Activated CD4-positive, CD25-positive, alpha-beta regulatory T cell treated with anti-CD3 and anti-CD28 coated beads, Interleukin-2, amount 50 U/mL, for 24 hours (primary cell): ENCODE measurements around the gene CHD2.
"Not testable (repeated sequence)": the region's sequence is repeated elsewhere in the genome, so short reads cannot be mapped to it uniquely, and the experiment has no call there.

Experiments
- ATAC-seq, 2 donors: fragments of 150-1000 bp; cut with Tn5 transposase; one replicate each; pipeline ENCODE4 v1.10.0; 2021; ENCODE audit warnings: mild to moderate bottlenecking in 1 of 2, moderate library complexity in 1 of 2

The CHD2 gene

DNA sequence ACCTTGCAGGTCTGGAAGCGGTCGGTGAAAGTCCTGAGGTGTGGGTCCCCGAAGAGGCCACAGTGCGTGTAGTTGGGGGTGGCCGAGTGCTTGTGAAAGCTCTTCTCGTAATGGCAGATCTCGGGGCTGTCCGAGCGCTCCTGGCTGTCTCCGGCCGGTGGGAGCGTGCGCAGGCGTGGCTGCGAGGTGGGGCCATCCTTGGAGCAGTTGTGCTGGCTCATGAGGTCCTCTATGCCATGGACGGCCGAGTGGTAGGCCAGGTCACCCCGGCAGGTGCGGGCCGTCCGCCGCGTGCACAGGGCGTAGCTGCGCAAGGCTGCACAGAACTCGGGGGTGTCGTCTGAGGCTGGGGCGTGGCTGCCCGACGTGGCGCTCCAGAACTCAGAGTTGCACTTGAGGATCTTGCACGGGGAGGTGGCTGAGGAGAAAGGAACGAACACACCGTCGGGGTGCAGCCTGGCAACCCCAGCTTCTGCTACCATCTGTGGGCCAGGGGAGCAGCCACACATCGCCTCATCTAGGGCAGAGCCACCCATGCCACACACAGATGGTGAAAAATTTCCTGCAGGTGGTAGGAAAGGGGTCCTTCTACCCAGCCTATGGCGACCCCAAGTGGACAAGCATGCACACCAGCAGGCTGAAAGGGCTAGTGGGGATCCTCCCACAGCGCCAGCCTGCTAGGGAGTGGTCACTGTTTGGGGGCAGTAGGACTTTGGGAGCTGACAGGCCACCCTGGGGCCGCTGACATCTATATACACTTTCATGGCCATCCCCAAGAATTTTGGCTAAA, 152.2 kb downstream of the CHD2 start:
- no peak for ATAC-seq

DNA sequence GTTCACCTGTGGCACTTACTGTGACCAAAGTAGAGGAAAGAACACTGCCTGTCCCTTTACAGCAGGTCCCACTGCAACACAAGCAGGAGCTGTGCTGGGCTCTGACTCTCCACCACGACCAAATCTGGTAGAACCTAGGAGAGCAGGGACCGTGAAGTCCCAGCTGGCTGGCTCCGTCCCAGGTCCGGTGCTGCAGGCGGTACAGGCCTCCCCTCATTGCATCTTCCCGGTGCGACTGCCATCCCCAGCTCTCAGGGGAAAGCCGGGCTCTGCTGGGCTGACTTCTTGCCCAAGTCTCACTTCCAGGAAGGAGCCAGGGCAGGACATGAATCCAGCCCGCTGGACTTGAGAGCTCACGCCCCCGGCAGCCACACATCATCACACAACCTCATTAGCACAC, 155.1 kb downstream of the CHD2 start:
- no peak for ATAC-seq

DNA sequence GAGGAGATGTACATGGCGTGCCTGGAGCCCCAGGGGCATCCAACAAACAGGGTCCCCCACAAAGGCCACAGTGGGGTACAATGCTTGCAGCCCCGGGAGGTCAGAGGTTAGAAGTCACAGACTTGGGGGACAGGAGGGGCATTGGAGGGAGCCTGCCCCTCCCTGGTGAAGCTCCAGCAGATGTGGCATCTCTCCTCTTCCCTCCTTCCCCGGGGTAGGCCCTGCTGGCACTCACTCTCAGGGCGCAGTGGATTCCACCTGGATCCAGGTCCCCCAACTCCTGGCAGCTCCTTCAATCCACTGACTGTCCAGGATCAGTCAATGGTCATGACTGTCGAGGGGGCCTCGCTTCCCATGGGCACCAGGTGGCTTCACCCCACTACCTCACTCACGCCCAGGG, 156.7 kb downstream of the CHD2 start:
- ATAC-seq, result no peak

DNA sequence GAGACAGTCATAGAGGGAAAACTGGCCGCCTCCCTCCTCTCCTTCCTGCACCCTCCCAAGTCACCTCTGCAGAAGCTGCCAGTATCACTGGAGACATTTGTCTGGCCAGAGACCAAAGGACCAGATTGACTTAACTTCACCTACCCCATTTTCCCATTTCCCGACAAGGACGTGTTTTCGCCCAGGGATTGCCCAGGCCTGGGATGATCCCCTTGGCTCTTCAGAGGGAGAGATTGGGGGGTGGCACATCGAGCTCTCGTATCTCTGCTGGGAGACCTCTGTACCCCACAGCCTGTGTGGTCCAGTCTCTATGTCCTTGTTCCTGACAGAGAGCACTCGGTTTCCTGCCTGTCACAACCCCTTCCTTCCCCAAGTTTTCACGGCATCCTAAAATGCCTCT, 157.5 kb downstream of the CHD2 start:
- ATAC-seq, result no peak

DNA sequence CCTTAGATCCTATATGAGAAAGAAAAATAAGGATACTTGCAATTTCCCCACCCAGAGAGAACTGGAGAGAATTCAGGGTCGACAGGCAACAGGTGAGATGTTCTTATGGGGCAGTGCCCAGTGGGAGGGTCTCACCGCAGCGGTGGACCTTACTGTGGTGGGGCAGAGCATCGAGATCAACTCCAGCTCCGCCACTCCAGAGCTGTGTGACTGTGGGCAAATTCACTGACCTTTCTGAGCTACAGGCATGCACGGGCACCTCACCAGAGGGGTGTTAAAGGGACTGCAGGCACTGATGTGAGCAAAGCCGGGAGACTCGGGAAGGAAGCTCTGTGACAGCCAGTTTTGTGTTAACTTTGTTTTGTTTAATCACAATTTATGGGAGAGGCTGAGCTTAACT, 158.0 kb downstream of the CHD2 start:
- ATAC-seq, result no peak

DNA sequence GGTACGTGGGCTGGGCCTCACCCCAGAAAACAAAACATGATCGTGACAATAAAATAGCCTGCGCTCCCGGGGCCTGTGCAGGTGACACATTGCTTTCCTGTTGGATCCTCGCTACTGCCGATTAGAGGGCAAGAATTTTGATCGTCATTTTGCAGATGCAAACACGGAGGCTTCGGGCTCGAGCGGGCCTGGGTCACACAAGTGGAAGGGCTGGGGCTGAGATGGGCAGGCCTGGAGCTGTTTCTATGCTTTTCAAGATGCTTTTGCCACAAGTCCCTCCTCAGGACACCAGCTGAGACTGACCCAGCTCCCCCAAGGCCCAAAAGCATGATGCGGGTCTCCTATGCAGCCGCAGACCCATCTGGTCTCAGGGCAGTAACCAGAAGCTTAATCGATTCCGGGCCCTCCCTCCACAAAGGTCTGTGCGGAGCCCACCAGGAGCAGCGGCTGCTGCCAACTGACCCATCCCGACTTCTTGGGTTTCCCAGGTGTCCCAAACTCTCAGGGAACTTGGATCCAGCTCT, 158.8 kb downstream of the CHD2 start:
- no peak for ATAC-seq

DNA sequence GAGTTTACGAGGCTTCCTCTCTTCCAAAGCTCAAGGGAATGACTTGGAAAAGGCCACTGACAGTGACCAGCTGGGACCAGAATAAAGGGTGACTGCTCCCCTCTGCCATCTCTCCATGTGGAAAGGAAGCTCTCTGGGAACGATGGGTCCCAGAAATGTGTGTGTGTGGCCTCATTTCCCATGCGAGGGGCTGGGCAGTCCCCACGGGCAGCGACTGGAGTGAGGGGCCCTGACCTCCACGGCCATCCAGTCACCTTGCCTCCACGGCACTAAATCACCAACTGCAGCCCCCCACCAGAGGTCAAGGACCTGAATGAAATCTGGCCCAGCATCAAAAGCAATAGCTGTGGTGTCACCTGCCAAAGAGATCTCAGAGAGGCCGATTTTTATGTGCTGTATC, 159.3 kb downstream of the CHD2 start:
- ATAC-seq, result no peak

DNA sequence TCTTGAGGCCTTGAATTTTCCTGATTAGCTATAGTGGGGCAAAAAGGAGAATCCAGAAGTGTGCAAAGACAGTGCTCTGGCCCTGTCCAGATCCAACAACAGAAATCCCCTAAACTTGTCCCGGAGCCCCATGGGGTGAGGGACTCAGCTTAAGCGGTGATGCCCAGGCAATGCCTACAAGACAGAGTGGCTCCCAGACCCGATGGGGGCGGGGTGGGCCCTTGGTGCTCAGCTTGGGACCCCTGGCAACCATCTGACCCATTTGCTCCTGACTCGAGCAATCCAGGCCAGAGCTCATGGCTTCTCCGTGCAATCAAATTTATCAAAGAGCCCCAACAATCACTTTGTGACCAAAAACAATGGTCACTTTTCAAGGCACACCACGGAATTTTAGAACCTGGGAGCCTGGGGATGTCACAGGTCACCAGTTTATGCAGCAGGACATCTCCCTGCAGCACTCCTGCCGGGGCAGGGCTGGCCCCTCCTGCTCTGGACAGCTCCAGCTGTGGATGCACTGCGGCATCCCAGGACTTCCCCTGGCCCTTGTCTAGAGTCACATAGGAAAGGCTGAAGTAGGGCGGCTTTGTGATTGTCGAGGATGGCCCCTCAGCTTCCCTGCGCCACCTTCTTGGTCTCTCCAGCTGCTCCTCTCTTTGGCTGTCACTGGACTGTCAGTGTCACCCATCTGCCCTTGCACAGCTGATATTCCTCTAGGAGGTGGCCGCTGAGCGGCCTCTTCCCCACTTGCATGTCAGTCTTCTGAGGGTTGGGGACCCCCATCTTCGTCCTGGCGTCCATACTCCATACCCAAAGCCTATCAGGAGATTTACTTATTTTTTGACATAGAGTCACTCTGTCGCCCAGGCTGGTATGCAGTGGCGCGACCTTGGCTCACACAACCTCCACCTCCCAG, 160.5 kb downstream of the CHD2 start:
- no peak for ATAC-seq

DNA sequence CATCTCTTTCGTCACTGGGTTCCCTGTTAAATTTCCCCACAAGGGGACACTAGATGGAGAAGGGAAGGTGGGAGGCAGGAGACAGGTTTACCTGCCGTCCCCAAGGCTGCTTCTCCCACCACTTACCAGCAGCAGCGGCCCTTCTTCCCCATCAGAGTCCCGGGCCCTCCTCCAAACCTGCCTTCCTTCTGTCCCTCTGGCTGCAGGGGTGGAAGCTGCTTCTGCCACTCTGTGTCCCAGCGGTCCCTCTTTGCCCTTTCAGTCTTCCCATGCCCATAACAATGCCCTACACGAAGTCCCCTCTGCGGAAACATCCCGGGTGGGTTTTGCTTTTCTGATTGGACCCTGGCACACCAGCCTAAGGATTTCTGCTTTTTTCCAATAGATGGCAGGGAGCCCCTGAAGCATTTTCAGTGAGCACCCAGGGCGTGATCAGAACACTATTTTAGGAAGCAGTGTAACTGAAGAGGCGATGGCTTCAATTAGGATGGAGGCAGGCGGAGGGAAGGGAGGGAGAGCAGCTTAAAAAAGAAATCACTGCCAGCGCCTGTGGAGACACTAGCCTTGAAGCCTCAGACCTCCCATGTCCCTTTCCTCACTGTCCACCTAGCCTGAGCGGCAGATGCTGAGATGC, 162.6 kb downstream of the CHD2 start:
- ATAC-seq, result not testable (repeated sequence)

DNA sequence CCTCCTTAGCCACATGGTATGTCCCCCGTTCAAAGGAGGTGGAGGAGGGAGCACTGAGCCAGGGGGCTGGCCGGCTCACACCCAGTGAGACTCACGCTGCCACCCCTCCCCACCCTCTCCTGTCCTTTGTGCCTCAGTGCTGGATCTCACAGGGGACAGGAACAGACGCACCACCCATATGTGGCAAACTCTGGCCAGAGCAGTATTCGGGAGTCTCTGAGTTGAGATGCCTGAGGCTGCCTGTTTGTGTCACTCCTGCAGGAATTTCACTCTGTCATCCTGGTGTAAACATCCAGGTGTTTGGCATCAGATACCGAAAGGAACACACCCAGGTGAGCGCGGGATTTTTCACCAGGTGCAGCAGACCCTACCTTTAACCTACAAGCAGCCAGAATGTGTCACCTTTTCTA, 163.1 kb downstream of the CHD2 start:
- no peak for ATAC-seq

DNA sequence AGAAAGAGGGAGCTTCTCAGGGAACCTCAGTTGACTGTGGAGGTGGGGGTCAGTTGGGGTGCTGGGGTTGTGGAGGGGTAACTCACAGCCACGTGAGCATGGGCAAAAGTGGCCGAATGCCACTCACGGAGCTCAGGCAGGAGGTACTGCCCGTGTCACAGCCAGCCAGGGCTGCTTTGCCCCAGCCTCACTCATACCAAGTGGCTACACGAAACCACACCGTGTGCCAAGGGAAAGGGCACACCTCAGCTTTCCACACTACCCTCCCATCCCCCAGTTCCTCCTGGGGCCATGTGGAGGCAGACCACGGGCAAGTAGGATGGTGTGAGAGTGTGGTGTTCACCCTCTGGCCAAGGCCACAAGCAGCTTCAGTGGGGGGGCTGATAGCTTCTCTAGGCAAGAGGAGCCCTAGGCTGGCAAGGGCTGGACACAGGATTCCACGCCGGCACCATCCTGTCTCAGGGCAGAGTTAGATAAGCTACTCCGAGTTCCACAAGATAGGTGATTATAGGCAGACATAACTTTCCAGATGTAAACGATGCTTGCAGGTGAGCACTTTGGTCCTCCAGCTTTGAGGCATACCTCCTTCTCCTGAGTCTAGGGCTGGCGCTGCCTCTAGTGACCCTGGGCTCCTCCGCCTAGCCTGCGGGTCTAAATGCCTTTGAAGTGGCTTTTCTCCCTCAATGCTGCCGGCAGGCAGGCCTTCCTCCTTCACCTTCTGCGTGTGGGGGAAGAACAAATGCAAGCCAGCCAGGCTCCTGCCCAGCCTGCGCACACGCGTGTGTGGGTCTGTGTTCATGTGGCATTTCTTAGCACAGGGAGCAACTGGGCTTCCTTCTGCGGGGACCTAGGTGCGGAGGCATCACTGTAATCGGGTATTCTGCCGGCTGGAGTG, 163.9 kb downstream of the CHD2 start:
- ATAC-seq, result no peak

DNA sequence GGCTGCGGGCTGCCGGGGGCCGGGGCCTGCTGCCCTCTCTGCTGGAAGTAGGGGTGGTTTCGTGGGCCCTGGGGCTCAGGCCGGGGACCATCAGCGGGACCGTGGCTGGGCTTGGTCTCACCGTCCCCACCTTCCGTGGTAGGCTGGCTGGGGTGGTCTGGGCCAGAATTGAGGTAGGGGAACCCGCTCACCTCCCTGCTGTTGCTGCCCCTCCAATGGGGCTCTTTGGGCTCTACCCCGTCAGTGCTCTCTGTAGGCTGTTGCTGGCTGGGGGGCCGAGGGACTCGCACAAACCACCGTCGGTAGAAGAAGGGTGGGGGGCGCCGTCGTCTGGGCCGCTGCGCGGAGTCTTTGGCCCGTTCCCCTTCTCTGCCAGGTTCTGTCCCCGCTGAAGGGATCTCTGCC, 165.5 kb downstream of the CHD2 start:
- no peak for ATAC-seq

DNA sequence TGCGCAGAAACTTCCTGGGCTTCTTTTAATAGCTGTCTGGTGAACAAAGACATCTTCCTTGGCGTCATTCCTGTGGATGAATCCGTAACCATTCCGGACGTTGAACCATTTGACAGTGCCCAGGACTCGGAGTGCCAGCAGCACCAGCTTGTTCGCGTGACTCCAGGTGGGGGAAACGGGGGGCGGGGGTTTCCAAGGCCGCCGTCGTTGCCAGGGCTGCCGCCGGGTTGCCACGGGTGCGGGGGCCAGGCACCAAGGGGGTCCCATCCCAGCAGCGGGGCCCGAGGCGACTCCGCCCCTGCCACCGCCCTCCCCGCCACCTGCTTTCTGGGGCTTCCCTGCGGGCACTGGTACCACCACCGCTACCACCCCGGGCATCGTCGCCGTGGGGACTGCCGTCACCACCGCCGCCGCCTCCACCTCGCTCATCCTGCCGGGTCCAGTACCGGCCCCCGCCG, 166.1 kb downstream of the CHD2 start:
- ATAC-seq, result no peak

DNA sequence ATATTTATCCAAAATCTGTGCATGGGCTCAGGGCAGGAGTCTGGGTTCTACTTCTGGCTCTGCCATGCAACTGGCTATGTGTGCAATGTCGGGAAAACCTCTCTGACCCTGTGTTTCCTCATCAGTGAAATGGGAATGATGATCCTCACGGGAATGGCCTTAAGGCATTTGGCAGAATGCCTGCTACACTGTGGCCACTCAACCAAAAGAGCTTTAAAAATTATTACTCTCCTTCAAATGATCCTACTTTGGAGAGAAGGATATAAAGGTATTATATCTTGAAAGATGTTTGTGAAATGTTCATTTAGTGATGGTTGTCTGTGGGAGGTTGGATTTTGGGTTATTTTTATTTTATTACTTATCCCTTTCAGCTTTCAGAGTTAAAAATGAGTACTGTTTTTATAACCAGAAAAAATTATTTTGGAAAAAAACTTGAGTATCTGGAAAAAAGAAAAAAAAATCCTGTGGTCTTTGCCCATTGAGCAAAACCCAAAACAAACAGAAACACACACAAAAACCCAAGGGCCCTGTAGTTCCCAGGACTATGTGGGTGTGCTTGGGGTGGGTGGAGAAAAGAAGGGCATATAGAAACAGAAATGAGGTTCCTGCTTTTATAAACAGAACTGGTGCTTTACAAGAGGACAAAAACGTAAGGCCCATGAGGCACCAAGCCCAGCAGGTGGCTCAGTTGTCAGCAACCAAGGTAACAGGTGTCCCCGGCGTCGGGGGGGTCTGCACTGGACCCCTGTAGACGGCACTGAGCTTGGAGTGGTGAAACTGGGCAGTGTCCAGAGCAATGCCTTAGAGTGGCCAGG, 166.9 kb downstream of the CHD2 start:
- no peak for ATAC-seq

DNA sequence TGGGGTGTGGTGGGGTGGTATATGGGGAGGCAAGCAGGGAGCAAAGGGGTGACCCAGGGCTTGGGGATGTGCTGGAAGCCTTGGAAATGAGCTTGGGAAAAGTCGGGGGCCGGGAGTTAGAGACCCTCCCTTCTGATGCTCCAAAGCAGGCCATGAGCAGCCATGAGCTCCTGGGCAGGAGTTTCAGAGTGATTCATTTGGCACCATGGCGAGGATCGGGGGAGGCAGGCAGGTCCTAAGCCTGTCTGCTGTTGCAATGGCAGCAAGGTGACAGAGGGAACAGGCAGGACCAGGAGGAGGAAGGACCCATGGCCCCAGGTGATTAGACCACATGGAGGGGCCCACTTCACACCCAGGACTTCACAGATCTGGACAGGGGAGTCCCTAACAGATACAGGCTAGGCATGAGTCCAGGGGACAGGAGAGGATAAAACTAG, 167.5 kb downstream of the CHD2 start:
- no peak for ATAC-seq

DNA sequence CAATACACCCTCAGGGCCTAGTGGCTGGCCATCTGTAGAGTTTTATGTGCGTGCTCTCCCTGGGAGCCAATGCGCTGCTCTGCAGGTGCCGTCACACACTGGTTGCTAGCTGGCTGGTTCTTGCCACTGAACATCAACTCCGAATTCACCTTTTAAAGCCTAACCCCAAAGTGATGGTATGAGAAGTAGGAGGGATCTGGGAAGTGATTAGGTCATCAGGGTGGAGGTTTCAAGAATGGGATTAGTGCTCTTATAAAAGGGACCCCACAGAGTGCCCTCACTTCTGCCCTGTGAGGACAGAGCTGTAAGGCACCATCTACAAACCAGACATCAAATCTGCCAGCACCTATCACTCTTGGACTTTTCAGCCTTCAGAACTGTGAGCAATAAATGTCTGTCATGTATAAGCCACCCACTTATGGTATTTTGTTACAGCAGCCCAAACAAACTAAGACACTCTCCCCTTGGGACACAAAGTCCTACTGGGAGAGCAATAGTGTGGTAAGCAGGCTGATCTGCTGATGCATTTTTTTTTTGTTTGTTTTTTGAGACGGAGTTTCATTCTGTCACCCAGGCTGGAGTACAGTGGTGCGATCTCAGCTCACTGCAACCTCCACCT, 168.6 kb downstream of the CHD2 start:
- ATAC-seq, result no peak

DNA sequence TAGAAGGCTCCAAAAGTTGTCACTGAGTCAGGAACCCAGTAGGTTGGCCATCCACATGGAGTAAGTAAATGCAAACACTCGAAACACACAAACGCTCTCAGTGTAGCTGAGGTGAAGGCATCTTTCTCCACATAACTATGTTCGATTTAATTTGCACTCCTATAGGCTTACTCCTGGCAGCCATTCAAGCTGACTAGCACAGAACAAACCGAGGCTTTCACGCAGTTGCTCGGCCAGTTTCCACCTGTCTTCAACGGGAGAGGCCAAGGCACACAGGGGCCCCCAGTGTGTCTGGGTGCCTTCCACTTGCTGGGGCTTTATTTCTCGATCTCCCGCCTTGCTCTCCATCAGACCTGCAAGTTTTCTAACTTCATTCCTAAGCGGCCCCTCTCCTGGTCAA, 170.0 kb downstream of the CHD2 start:
- ATAC-seq, result no peak

DNA sequence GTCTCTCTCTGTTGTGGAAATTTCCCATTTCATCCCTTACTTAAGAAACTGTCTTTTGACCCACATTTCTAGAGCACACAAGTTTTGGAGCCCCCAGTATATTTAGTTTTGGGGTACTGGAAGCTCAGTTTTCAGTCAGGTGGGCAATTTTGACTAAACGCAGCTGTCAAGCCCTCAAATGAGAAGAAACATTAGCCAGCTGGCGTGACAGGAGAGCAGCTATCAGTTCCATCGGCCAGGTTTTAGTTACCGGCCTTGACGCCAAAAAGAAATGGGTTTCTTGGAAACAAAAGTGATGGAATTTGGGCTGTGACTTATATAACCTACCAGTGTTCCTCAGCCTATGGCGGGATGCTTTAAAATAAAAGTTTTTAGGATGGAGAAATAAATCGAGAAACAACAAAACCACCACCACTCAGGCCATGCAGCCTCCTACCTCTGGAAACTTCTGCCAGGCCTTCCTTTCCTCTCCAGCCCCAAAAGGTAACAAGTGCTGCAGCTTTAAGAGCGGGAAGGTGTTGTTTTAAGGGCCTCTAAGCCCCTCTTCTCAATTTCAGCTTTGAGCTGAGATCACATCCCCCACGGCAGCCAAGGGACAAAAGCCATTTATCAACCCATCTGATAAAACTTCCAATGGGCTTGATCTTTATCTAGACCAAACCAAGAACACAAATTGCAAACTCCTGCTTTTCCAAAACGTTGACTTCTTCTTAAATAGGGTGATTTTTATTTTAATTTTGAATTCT, 170.6 kb downstream of the CHD2 start:
- no peak for ATAC-seq

DNA sequence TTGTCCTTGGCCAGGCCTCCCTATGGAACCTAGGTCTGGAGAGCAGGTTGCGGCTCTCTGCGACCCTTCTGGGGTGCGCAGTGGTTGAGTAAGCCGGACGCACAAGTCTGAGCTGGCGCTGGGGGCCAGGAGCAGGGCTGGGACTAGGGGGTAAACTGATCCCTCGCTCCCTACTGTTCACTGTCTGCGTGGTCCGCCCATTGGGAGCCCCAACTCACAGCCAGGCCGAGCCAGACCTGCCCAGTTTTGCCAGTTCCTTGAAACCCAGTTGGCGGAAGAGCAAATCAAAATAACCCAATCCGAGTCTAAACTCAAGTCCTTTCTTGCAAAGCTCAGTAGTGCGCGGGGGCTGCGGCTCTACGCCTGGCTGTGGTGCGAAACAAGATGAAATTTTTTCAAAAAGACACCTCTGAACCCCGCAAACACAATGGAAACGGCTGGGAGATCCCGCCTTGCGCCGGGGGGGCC, 171.4 kb downstream of the CHD2 start:
- ATAC-seq, result no peak

DNA sequence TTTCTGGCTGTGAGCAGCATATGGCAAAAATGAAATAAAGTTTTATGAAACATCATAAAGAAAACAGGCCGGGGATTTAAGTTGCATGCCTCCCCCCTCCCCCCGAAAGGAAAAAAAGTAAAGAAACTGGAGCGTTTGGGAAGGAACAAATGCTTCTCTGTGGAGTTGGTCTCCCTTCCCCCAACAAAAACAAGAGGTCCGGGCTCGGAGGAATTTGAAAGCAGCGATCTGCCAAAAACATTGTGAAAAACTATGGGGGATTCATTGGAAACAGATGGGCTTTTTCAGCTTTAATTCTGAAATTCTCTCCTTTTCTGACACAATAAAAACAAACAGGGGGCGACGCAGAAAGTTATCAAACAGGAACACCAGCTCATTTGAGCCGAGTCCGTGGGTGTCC, 171.9 kb downstream of the CHD2 start:
- no peak for ATAC-seq
